ENCODE results near the gene CHST6.

DNA sequence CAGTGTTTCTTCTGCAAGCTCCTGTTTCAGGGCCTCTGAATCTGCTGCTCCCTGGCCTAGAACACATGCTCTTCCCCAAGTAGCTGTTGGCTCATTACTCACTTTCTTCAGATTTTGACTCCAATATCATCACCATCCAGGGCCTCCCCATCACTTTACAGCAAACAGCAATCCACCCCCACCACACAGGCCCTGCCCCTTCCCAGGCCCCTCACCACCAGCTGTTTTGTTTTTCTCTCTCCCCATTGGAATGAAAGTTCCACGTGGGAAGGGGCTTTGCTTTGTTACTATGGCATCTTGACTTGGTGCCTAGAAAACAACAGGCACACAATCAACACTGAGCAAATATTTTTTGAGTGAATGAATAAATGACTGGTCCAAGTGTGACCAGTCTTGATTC is 34.8 kb downstream of the CHST6 start:
- no peak for TF ChIP-seq CTCF (IDR thresholded peaks at IDR 0.05; ENCODE audit: low read depth, low read length, poor library complexity, severe bottlenecking)
- TF ChIP-seq EZH2phosphoT487 (IDR thresholded peaks at IDR 0.05; ENCODE audit: borderline replicate concordance, low read length), result no peak
